ENCODE results near the gene TIGAR. TPM values are rescaled to one million over a fixed set of nuclear protein-coding genes. Genes with fewer than 3 reads are reported as not detected.

TIGAR gene
- polyA plus RNA-seq, 1 donor: 15.2 TPM

GRCh38 chr12:4301932-4302501 is 19.0 kb upstream of the TIGAR start:
- DNase-seq: no peak

- no peak for DNase-seq
Measured at GRCh38 chr12:4302881-4303280, 18.1 kb upstream of the TIGAR start.

- no peak for DNase-seq
Measured at GRCh38 chr12:4303750-4304149, 17.3 kb upstream of the TIGAR start.

- peak; percentile 84 for DNase-seq
Measured at GRCh38 chr12:4307593-4308333, 13.2 kb upstream of the TIGAR start.

- DNase-seq: no peak
Measured at GRCh38 chr12:4308334-4308950, 12.6 kb upstream of the TIGAR start.

- no peak for DNase-seq
Measured at GRCh38 chr12:4311776-4312175, 9.2 kb upstream of the TIGAR start.

- DNase-seq: no peak
Measured at GRCh38 chr12:4312251-4312650, 8.8 kb upstream of the TIGAR start.

GRCh38 chr12:4320497-4320852 is 538 bp upstream of the TIGAR start:
- no peak for DNase-seq

- DNase-seq: no peak
Measured at GRCh38 chr12:4322726-4323125, 1.7 kb downstream of the TIGAR start.

GRCh38 chr12:4323396-4323795 is 2.4 kb downstream of the TIGAR start:
- DNase-seq: no peak

- no peak for DNase-seq
Measured at GRCh38 chr12:4324366-4324765, 3.4 kb downstream of the TIGAR start.

GRCh38 chr12:4325966-4326365 is 5.0 kb downstream of the TIGAR start:
- no peak for DNase-seq

- DNase-seq: no peak
Measured at GRCh38 chr12:4327293-4327692, 6.3 kb downstream of the TIGAR start.

GRCh38 chr12:4330203-4330602 is 9.2 kb downstream of the TIGAR start:
- no peak for DNase-seq

GRCh38 chr12:4331221-4331620 is 10.2 kb downstream of the TIGAR start:
- DNase-seq: no peak

- no peak for DNase-seq
Measured at GRCh38 chr12:4331842-4332241, 10.8 kb downstream of the TIGAR start.

GRCh38 chr12:4346931-4347330 is 25.9 kb downstream of the TIGAR start:
- DNase-seq: no peak

GRCh38 chr12:4353785-4354208 is 32.8 kb downstream of the TIGAR start:
- peak; percentile 14 for DNase-seq

GRCh38 chr12:4355156-4356040 is 34.4 kb downstream of the TIGAR start:
- DNase-seq: no peak

GRCh38 chr12:4356041-4356327 is 35.0 kb downstream of the TIGAR start:
- DNase-seq: no peak

GRCh38 chr12:4366090-4366489 is 45.1 kb downstream of the TIGAR start:
- DNase-seq: no peak

- DNase-seq: no peak
Measured at GRCh38 chr12:4369548-4369947, 48.5 kb downstream of the TIGAR start.

- DNase-seq: no peak
Measured at GRCh38 chr12:4370265-4370664, 49.3 kb downstream of the TIGAR start.

Data from left kidney (tissue), 2 donors.